GM12801 (cell line): Measurements from ENCODE around the gene SPARCL1.

Experiments used
- TF ChIP-seq, protein P1 (sequence below): IDR thresholded peaks from one replicate; pipeline ENCODE4 v1.5.1; 2011; ENCODE audit warnings: control low read depth; ENCODE audit not compliant: insufficient read length; ENCODE audit errors: extremely low read depth

Gene SPARCL1, protein sequence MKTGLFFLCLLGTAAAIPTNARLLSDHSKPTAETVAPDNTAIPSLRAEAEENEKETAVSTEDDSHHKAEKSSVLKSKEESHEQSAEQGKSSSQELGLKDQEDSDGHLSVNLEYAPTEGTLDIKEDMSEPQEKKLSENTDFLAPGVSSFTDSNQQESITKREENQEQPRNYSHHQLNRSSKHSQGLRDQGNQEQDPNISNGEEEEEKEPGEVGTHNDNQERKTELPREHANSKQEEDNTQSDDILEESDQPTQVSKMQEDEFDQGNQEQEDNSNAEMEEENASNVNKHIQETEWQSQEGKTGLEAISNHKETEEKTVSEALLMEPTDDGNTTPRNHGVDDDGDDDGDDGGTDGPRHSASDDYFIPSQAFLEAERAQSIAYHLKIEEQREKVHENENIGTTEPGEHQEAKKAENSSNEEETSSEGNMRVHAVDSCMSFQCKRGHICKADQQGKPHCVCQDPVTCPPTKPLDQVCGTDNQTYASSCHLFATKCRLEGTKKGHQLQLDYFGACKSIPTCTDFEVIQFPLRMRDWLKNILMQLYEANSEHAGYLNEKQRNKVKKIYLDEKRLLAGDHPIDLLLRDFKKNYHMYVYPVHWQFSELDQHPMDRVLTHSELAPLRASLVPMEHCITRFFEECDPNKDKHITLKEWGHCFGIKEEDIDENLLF

GRCh38 chr4:87529187-87529586 is at the start of gene SPARCL1:
Gene SPARCL1, minus strand, starts transcription at chr4:87529376. Its CDS starts 29,802 bp downstream, at chr4:87499574.
- TF ChIP-seq, protein P1, sequence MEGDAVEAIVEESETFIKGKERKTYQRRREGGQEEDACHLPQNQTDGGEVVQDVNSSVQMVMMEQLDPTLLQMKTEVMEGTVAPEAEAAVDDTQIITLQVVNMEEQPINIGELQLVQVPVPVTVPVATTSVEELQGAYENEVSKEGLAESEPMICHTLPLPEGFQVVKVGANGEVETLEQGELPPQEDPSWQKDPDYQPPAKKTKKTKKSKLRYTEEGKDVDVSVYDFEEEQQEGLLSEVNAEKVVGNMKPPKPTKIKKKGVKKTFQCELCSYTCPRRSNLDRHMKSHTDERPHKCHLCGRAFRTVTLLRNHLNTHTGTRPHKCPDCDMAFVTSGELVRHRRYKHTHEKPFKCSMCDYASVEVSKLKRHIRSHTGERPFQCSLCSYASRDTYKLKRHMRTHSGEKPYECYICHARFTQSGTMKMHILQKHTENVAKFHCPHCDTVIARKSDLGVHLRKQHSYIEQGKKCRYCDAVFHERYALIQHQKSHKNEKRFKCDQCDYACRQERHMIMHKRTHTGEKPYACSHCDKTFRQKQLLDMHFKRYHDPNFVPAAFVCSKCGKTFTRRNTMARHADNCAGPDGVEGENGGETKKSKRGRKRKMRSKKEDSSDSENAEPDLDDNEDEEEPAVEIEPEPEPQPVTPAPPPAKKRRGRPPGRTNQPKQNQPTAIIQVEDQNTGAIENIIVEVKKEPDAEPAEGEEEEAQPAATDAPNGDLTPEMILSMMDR, result no peak

DNA sequence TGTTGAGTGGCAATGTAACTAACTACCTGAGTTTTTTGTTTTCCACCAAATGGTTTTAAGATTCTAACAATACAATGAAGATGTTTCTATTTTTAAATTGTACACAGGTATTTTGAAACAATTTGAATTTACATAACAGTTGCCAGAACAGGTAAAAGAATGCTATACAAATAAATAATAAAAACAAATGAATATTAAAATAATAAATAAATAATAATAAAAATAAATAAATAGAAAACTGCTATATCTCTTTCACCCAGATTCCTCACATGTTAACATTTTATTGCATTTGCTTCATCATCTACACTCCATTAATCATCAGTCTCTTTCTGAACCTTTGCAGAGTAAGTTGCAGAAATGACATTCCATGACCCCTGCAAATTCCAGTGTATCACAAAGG is 46.8 kb upstream of the SPARCL1 start:
- TF ChIP-seq, protein P1, result no peak

- TF ChIP-seq, protein P1, result no peak
Observed at GRCh38 chr4:87575408-87575807, 46.2 kb upstream of the SPARCL1 start.

GRCh38 chr4:87574996-87575395 is 45.8 kb upstream of the SPARCL1 start:
- TF ChIP-seq, protein P1, result no peak

- TF ChIP-seq, protein P1, result no peak
Observed at GRCh38 chr4:87570290-87570805, 41.2 kb upstream of the SPARCL1 start.

GRCh38 chr4:87567191-87567590 is 38.0 kb upstream of the SPARCL1 start:
- TF ChIP-seq, protein P1, result no peak

GRCh38 chr4:87566276-87566675 is 37.1 kb upstream of the SPARCL1 start:
- TF ChIP-seq, protein P1, result no peak
